GM13976 (cell line): ENCODE data around the gene CS.
"Not testable (repeated sequence)": the region's sequence is repeated elsewhere in the genome, so short reads cannot be mapped to it uniquely, and the experiment has no call there.

Source experiments
- DNase-seq: peaks from one replicate; pipeline ENCODE4 v3.0.0; 2012; ENCODE audit warnings: low spot score
- in situ Hi-C: fragments of 300-500 bp; cut with MboI; formaldehyde crosslinking; loops from one replicate; pipeline ENCODE4 v1.12.0; 2022; ENCODE audit warnings: low sequenced_read_pairs, mixed read lengths, inconsistent platforms; ENCODE audit not compliant: unreplicated experiment
- TF ChIP-seq, protein P1 (sequence below): IDR thresholded peaks from 2 replicates; pipeline ENCODE4 v1.5.1; 2012; ENCODE audit warnings: borderline replicate concordance, mild to moderate bottlenecking; ENCODE audit not compliant: insufficient read depth; ENCODE audit errors: extremely low read depth, missing control alignments, control extremely low read depth

CS gene

DNA sequence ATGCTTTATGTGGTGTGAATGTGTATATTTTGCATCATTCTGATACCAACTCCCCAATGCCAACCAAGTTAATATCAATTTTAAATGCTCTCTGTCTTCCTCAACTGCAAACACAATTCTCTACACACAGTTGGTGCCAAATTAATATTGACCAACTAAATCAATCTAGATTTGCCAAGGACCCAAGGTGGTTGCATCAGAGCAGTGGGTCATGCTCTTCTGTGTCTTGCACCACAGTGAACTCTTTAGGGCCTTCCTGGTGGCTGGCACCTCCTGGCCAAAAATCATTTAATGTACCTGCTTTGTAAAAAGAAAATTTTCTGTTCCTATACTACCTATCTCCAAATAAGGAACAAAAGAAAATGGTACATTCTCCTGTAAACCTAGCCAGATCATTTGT lies 19.3 kb downstream of the CS start:
- no peak for DNase-seq
- in situ Hi-C loops: no loop called here
- TF ChIP-seq, protein P1, sequence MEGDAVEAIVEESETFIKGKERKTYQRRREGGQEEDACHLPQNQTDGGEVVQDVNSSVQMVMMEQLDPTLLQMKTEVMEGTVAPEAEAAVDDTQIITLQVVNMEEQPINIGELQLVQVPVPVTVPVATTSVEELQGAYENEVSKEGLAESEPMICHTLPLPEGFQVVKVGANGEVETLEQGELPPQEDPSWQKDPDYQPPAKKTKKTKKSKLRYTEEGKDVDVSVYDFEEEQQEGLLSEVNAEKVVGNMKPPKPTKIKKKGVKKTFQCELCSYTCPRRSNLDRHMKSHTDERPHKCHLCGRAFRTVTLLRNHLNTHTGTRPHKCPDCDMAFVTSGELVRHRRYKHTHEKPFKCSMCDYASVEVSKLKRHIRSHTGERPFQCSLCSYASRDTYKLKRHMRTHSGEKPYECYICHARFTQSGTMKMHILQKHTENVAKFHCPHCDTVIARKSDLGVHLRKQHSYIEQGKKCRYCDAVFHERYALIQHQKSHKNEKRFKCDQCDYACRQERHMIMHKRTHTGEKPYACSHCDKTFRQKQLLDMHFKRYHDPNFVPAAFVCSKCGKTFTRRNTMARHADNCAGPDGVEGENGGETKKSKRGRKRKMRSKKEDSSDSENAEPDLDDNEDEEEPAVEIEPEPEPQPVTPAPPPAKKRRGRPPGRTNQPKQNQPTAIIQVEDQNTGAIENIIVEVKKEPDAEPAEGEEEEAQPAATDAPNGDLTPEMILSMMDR: no peak

DNA sequence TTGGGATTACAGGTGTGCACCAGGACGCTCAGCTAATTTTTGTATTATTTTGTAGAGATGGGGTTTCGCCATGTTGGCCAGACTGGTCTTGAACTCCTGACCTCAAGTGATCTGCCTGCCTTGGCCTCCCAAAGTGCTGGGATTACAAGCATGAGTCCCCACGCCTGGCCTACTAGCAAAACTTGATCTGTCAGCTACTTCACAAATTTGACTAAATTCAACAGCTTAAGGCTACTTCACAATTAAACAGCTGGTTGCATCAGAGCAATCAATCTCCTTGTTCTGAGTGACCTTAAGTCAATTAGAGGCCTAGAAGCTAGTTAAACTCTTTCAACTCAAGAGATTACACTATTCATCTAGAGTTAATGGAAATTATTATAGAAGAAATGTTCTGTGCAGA lies 21.2 kb downstream of the CS start:
- no peak for DNase-seq
- TF ChIP-seq, protein P1: no peak
- in situ Hi-C loops: no loop called here

DNA sequence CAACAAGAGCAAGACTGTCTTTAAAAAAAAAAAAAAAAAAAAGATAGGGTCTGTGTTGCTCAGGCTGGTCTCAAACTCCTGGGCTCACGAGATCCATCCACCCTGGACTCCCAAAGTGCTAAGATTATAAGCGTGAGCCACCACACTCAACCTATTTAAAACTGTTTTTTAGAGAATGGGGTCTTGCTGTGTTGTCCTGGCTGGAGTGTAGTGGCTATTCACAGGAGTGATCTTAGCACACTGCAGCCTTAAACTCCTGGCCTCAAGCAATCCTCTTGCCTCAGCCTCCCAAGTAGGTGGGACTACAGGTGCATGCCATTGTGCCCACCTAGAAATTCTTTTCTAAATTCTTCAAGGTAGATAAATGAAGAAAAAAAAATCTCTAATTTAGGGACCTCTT lies 25.8 kb downstream of the CS start:
- TF ChIP-seq, protein P1: no peak
- DNase-seq: no peak
- in situ Hi-C loops: no loop called here

DNA sequence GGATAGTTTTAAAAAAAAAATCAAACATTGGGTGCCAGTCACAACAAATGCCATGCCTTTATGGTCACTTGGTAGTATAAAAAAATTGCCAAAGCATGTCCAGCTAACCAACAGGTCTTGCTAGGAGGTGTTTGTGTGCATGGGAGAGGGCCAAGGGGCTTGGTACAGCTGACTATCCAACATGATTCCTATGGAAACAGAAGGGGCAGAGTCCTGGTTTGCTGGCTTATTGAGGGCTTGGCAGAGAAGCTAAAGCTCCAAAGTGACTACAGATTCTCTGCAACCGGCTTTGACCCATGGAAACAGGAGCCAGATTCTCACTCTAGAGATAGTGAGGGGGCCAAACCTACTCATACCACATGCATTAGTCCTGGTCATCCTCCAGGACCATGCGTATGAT lies 27.7 kb downstream of the CS start:
- in situ Hi-C loops, DNase-seq: not testable (repeated sequence)

DNA sequence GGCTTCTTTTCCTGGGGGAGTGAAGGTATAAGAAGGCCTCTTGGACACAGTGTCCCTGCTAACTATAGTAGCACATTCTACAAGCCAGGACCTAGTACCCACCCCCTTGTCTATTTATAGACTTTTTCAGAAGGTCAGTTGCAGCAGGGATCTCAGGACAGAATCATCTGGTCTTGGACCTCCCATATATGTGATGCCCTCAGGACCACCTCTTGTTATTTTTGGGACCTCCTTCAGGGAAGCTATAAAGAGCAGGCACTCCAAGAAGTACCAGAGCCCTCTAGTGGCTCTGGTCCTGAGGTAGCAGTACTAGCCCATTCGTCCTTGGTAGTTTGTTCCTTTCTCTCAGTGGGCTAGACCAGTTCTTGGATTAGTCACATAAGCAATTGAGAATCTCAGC lies 29.1 kb downstream of the CS start:
- DNase-seq: no peak
- TF ChIP-seq, protein P1: peak; percentile 44
- in situ Hi-C loops: no loop called here

DNA sequence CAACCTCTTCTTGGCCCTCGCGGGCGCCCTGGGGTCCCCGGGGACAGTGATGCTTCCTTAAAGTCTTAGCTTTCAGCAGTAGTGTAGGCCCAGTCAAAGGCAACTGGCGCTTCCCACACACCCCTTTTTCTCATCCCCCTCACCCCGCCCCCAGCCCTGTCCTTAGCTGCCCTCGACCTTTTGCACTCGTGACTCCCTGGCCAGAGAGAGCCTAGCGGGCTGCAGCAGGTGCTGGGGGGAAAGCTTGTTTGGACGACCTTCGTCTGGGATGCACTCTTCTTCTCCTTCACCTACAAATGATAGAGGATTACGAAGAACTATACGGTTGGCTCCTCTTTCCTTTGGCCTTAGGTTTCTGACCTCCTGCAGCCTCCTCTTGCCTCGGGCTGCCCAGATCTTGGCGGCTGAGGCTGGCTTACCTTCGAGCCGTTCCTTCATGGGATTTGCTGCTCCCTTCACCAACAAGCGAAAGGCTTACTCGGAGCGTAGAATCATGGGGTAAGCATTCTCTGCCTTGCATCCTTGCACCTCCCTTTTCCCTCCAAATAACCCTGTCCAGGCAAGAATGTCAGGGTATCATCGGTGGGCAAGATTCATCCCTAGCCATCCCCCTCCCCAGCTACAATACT lies 32.6 kb downstream of the CS start:
- DNase-seq: peak; percentile 54
- TF ChIP-seq, protein P1: no peak
- in situ Hi-C loops: no loop called here

DNA sequence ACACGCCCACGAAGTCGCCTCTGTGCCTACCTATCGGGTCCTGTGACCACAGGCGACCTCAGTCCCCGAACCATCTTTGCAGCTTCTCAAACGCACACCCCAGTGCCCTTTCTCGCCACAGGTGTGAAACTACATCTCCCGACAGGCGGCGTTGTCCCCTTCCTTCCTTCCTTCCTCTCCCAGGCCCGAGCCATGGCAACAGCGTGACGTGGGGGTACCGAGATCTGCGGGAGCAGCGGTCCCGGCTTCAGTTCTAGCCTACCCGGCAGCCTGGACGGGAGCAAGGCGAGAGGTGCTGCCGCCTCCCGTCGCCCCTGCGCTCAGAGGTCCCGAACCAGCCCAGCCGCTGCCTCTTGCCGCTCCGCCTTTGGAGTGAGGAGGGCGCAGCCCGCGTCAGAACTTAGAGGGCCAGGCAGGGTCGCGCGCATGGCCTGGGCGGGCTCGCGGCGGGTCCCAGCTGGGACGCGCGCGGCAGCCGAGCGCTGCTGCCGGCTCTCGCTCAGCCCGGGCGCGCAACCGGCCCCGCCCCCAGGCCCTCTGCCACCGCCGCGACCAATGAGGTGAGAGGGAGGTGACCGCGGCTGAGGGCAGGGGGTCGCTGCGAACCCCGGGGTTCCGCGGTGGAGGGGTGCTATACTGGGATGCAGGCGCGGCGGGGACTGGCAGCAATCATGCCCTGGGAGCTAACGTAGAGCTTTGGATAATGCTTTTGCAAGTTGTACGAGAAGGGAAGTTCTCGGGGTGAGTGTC lies 33.3 kb downstream of the CS start, which contains the start of gene COQ10A:
TSS of gene COQ10A (plus strand) at position 250 of the 750 bp plus-strand sequence. CDS start at position 427, 177 bp downstream.
- TF ChIP-seq, protein P1: peak; percentile 31
- in situ Hi-C loops: no loop called here
- DNase-seq: peak; percentile 96

DNA sequence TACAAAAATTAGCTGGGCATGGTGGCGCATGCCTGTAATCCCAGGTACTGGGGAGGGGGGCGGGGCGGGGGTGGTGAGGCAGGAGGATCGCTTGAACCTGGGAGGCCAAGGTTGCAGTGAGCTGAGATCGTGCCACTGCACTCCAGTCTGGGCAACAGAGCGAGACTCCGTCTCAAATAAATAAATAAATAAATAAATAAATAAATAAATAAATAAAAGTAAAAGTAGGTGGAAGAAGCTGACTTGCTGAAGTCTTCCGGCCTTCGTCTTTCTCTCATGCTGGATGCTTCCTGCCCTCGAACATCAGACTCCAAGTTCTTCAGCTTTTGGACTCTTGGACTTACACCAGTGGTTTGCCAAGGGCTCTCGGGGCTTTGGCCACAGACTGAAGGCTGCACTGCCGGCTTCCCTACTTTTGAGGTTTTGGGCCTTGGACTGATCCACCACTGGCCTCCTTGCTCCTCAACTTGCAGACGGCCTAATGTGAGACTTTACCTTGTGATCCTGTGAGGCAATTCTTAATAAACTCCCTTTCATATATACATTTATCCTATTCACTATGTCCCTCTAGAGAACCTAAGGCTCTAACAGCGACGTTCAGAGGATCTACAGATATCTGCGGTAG lies 34.0 kb downstream of the CS start:
- DNase-seq, in situ Hi-C loops: not testable (repeated sequence)

DNA sequence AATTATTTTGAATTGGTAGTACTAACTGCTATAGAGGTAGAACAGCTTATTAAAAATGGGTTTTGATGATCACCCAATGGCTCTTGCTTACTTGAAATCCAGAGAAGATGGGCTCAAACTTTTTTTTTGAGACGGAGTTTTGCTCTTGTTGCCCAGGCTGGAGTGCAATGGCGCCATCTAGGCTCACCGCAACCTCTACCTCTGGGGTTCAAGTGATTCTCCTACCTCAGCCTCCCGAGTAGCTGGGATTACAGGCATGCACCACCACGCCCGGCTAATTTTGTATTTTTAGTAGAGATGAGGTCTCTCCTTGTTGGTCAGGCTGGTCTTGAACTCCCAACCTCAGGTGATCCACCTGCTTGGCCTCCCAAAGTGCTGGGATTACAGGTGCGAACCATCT lies 37.2 kb downstream of the CS start:
- in situ Hi-C loops, DNase-seq: not testable (repeated sequence)
